ENCODE data around the gene ZNF621. TPM values are rescaled to one million over a fixed set of nuclear protein-coding genes. Genes with fewer than 3 reads are reported as not detected.
A peak's percentile ranks its signal among the peaks of the same experiment; 100 is the strongest.

ZNF621 gene
- total RNA-seq, 2 experiments from 2014 or later: 5.0 to 22.0 TPM

- no peak within 1 kb of the TSS for H2AFZ ChIP-seq (ENCODE audit: low read length)
- peak; percentile 14 for DNase-seq (ENCODE audit: low spot score)
- H3K9me3 ChIP-seq (ENCODE audit: low read length): no peaks in the 10 kb centered on the region
- TF ChIP-seq EZH2phosphoT487 (IDR thresholded peaks at IDR 0.05; ENCODE audit: borderline replicate concordance, low read depth, low read length): no peak
- TF ChIP-seq, protein P1, sequence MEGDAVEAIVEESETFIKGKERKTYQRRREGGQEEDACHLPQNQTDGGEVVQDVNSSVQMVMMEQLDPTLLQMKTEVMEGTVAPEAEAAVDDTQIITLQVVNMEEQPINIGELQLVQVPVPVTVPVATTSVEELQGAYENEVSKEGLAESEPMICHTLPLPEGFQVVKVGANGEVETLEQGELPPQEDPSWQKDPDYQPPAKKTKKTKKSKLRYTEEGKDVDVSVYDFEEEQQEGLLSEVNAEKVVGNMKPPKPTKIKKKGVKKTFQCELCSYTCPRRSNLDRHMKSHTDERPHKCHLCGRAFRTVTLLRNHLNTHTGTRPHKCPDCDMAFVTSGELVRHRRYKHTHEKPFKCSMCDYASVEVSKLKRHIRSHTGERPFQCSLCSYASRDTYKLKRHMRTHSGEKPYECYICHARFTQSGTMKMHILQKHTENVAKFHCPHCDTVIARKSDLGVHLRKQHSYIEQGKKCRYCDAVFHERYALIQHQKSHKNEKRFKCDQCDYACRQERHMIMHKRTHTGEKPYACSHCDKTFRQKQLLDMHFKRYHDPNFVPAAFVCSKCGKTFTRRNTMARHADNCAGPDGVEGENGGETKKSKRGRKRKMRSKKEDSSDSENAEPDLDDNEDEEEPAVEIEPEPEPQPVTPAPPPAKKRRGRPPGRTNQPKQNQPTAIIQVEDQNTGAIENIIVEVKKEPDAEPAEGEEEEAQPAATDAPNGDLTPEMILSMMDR (conservative IDR thresholded peaks at IDR 0.05; ENCODE audit: low read length): no peak
- no peak within 1 kb of the TSS for H3K4me3 ChIP-seq (ENCODE audit: low read depth, low read length, poor library complexity, severe bottlenecking)
- intact Hi-C loops (cut with micrococcal nuclease; ENCODE audit: unreplicated experiment): no loop called here
- H4K20me1 ChIP-seq (ENCODE audit: insufficient read depth, low read length): no peaks in the 10 kb centered on the region
- H3K27ac ChIP-seq (ENCODE audit: low read depth, low read length, poor library complexity, severe bottlenecking): no peak within 1 kb of the TSS
- peak within 1 kb of the TSS; percentile 46; the same call in 1 of the 2 replicates for H3K4me2 ChIP-seq (ENCODE audit: low read length)
- H3K79me2 ChIP-seq (ENCODE audit: insufficient read depth, low read depth, low read length): no peaks in the 10 kb centered on the region
- H3K9me2 ChIP-seq (ENCODE audit: insufficient read depth, low read length): no peaks in the 10 kb centered on the region
- no TSS peak for BruUV-seq (replicated peaks)
- H3K4me1 ChIP-seq (ENCODE audit: insufficient read depth, low read length, poor library complexity, severe bottlenecking): no peaks in the 10 kb centered on the region
- ChIA-PET CTCF (ENCODE audit: unreplicated experiment) (no interaction called here), POLR2A (interaction anchor here (0.6 kb wide), 2 partner anchors 18 to 65 kb away, joined by 3 read pairs; no protein-coding TSS in a partner anchor)
- no peaks in the 10 kb centered on the region for H3K36me3 ChIP-seq (ENCODE audit: insufficient read depth, low read length)
Observed at GRCh38 chr3:40505599-40506462, 18.9 kb upstream of the ZNF621 start, which contains the start of gene ZNF620. Gene ZNF620, plus strand, starts transcription at chr3:40506039. Its CDS starts 314 bp downstream, at chr3:40506353.

DNA sequence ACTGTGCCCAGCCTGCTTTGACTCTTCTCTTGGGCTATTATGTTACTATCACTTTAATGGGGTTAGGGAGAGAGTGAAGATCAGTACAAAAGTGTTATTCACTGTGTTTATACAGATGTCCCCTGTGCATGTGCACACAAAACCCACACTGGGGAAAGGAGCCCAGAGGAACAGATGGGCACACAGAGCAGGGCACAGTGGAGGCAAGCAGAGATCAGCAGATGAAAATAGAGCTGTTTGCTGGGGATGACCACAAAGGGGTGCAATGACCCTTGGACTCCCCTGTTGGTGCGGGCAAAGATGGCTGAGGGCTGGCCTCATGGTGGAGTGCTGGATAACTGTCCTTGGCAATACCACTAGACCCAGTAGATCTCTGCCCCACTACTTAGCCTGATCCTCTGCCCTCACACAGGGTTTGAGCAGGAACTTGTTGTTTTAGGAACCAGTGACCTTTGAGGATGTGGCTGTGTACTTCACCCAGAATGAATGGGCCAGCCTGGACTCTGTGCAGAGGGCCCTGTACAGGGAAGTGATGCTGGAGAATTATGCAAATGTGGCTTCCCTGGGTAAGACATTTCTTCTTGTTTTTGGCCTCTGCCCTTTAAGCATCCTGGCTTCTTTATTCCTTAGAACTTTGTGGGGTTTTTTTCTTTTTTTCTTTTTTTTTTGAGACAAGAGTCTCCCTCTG is 13.6 kb upstream of the ZNF621 start:
- Histone ChIP-seq H3K4me2 (ENCODE audit: low read length) (no peak overlapping the region), H4K20me1 (ENCODE audit: insufficient read depth, low read length) (no peaks in the 10 kb centered on the region), H3K27ac (ENCODE audit: low read depth, low read length, poor library complexity, severe bottlenecking) (no peak overlapping the region), H3K4me1 (ENCODE audit: insufficient read depth, low read length, poor library complexity, severe bottlenecking) (no peaks in the 10 kb centered on the region), H3K4me3 (ENCODE audit: low read depth, low read length, poor library complexity, severe bottlenecking) (no peak overlapping the region), H2AFZ (ENCODE audit: low read length) (no peak overlapping the region), H3K79me2 (ENCODE audit: insufficient read depth, low read depth, low read length) (no peaks in the 10 kb centered on the region), H3K9me2 (ENCODE audit: insufficient read depth, low read length) (no peaks in the 10 kb centered on the region), H3K36me3 (ENCODE audit: insufficient read depth, low read length) (no peaks in the 10 kb centered on the region), H3K9me3 (ENCODE audit: low read length) (no peaks in the 10 kb centered on the region)
- intact Hi-C loops (cut with micrococcal nuclease; ENCODE audit: unreplicated experiment): no loop called here
- BruUV-seq (replicated peaks): no TSS peak
- TF ChIP-seq, protein P1 (conservative IDR thresholded peaks at IDR 0.05; ENCODE audit: low read length): no peak
- TF ChIP-seq EZH2phosphoT487 (IDR thresholded peaks at IDR 0.05; ENCODE audit: borderline replicate concordance, low read depth, low read length): no peak
- no peak for DNase-seq (ENCODE audit: low spot score)
- ChIA-PET CTCF (ENCODE audit: unreplicated experiment) (no interaction called here), POLR2A (interaction anchor here (0.7 kb wide), 1 partner anchor 754 kb away, joined by 3 read pairs; no protein-coding TSS in a partner anchor)
